K562 (cell line): ENCODE results near the gene TFPI. TPM values are rescaled to one million over a fixed set of nuclear protein-coding genes. Genes with fewer than 3 reads are reported as not detected.
A peak's percentile ranks its signal among the peaks of the same experiment; 100 is the strongest.

Experiments
- ATAC-seq: fragments of 200-7000 bp; cut with Tn5 transposase; 3 replicates; pipeline ENCODE4 v1.9.1; 2020; ENCODE audit warnings: moderate library complexity
- BruUV-seq: library from RNA; stranded (reverse); fragments of 400-500 nt; replicated peaks from 2 replicates; lab custom pipeline; 2021; lab: Mats Ljungman, UMichigan
- CTCF ChIA-PET: fragments of 300-600 bp; formaldehyde crosslinking; extraction: SDS; loops from one replicate; lab custom pipeline; 2021; ENCODE audit warnings: low intra/inter-chr PET ratio; lab: Yijun Ruan, JAX
- POLR2A ChIA-PET: fragments of 300-600, 350-650 bp; sonication (Branson Sonifier 250); formaldehyde crosslinking; extraction: SDS; loops from one replicate; lab custom pipeline; 2021; ENCODE audit warnings: antibody characterized with exemption, inconsistent platforms; lab: Yijun Ruan, JAX
- DNase-seq, 4 experiments: peaks; one replicate each; pipeline versions ENCODE4 v3.0.0 to v3.0.0-alpha.2; 2011 to 2018; ENCODE audit warnings: low spot score in 3 of 4, mixed read lengths in 3 of 4; ENCODE audit errors: extremely low read depth in 1 of 4
- FAIRE-seq: peaks from 2 replicates; lab custom pipeline; 2011; peaks lifted over from hg19 to GRCh38; lab: Jason Lieb, UNC
- H2AFZ ChIP-seq: 2 replicates; pipeline ENCODE4 v1.6.0; 2011; ENCODE audit warnings: low read depth, low read length, control low read depth, inconsistent platforms
- H3K27ac ChIP-seq: fragments of 200-600 bp; 3 replicates; pipeline ENCODE4 v1.8.0; 2011; ENCODE audit warnings: low read depth, mild to moderate bottlenecking, control low read depth, inconsistent platforms, low read length, moderate library complexity, mixed read lengths; ENCODE audit errors: extremely low read depth
- H3K27me3 ChIP-seq, 2 experiments: fragments of 300-600 bp in 1 of 2; 2 replicates in 1 of 2; 3 replicates in 1 of 2; pipeline versions ENCODE4 v1.6.0 to v1.8.0; 2011; ENCODE audit warnings: inconsistent platforms in 2 of 2, low read length in 2 of 2, mild to moderate bottlenecking in 1 of 2, mixed read lengths in 1 of 2, moderate library complexity in 1 of 2; ENCODE audit not compliant: control insufficient read depth in 2 of 2, insufficient read depth in 2 of 2
- H3K36me3 ChIP-seq: fragments of 300-600 bp; 3 replicates; pipeline ENCODE4 v1.8.0; 2011; ENCODE audit warnings: mild to moderate bottlenecking, low read length, inconsistent platforms; ENCODE audit not compliant: control insufficient read depth, insufficient read depth
- H3K4me1 ChIP-seq, 2 experiments: fragments of 200-600 bp in 1 of 2; replicated peaks in 1 of 2; 2 replicates in 1 of 2; 3 replicates in 1 of 2; pipeline versions ENCODE4 v1.5.1 to v1.8.0; 2011; ENCODE audit warnings: inconsistent platforms in 2 of 2, low read length in 2 of 2, mild to moderate bottlenecking in 1 of 2, mixed read lengths in 1 of 2, moderate library complexity in 1 of 2; ENCODE audit not compliant: control insufficient read depth in 2 of 2, insufficient read depth in 2 of 2
- H3K4me2 ChIP-seq: 2 replicates; pipeline ENCODE4 v1.6.1; 2011; ENCODE audit warnings: low read length, control low read depth, inconsistent platforms, mixed read lengths; ENCODE audit not compliant: insufficient read depth
- H3K4me3 ChIP-seq: fragments of 200-600 bp; sonication (generic), shearing (Covaris generic); 2 replicates; pipeline ENCODE4 v1.5.1; 2016; ENCODE audit warnings: control low read depth, inconsistent platforms
- H3K79me2 ChIP-seq: fragments of 200-600 bp; 3 replicates; pipeline ENCODE4 v1.8.0; 2011; ENCODE audit warnings: low read length, inconsistent platforms; ENCODE audit not compliant: control insufficient read depth, insufficient read depth
- H3K9ac ChIP-seq, 2 experiments: 2 replicates each; pipeline versions ENCODE4 v1.6.0 to v1.6.1; 2011; ENCODE audit warnings: low read depth in 2 of 2, low read length in 2 of 2, control low read depth in 1 of 2, inconsistent platforms in 1 of 2, mild to moderate bottlenecking in 1 of 2, mixed read lengths in 1 of 2; ENCODE audit not compliant: insufficient read depth in 1 of 2
- H3K9me1 ChIP-seq: one replicate; pipeline ENCODE4 v1.6.0; 2011; ENCODE audit warnings: inconsistent platforms, mild to moderate bottlenecking, low read length, moderate library complexity; ENCODE audit not compliant: control insufficient read depth, insufficient read depth
- H3K9me3 ChIP-seq: replicated peaks from 2 replicates; pipeline ENCODE4 v1.5.1; 2011; ENCODE audit warnings: low read depth, low read length, inconsistent platforms; ENCODE audit not compliant: control insufficient read depth, insufficient read depth
- H4K20me1 ChIP-seq: replicated peaks from 2 replicates; pipeline ENCODE4 v1.6.1; 2011; ENCODE audit warnings: low read length, inconsistent platforms, mixed read lengths; ENCODE audit not compliant: control insufficient read depth, insufficient read depth
- ATF1 ChIP-seq, 2 experiments: fragments of 450-650 bp in 1 of 2; IDR thresholded peaks; 2 replicates each; pipeline ENCODE4 v1.6.1; 2016; ENCODE audit warnings: missing compliant biosample characterization in 1 of 2, missing genetic modification characterization in 1 of 2
- CBFA2T2 ChIP-seq: fragments of 450-650 bp; conservative IDR thresholded peaks from 2 replicates; pipeline ENCODE4 v1.6.1; 2017; ENCODE audit warnings: mild to moderate bottlenecking
- CEBPB ChIP-seq: fragments of 450-650 bp; IDR thresholded peaks from 2 replicates; pipeline ENCODE4 v1.6.1; 2016; ENCODE audit warnings: missing genetic modification characterization, missing compliant biosample characterization
- CXXC5 ChIP-seq: fragments of 250-450 bp; sonication (Bioruptor Pico); IDR thresholded peaks from 2 replicates; pipeline ENCODE4 v1.8.0; 2022; ENCODE audit warnings: inconsistent platforms, mild to moderate bottlenecking, moderate library complexity
- DDX20 ChIP-seq: fragments of 450-650 bp; IDR thresholded peaks from 2 replicates; pipeline ENCODE4 v1.6.1; 2016; ENCODE audit warnings: missing genetic modification characterization, low read depth, mild to moderate bottlenecking, missing compliant biosample characterization, moderate library complexity
- GABPA ChIP-seq: fragments of 200-800 bp; sonication (Bioruptor generic); conservative IDR thresholded peaks from 2 replicates; pipeline ENCODE4 v1.6.1; 2016; ENCODE audit warnings: low read depth, missing genetic modification characterization, missing compliant biosample characterization
- ID3 ChIP-seq, 2 experiments: fragments of 250-450 bp in 1 of 2; fragments of 450-650 bp in 1 of 2; sonication (Bioruptor Pico) in 1 of 2; IDR thresholded peaks; 2 replicates each; pipeline versions ENCODE4 v1.6.1 to v1.8.0; 2016 to 2021; ENCODE audit warnings: mild to moderate bottlenecking in 2 of 2, moderate library complexity in 2 of 2, missing compliant biosample characterization in 1 of 2, missing genetic modification characterization in 1 of 2
- MCM5 ChIP-seq: fragments of 450-650 bp; IDR thresholded peaks from 2 replicates; pipeline ENCODE4 v1.6.1; 2016; ENCODE audit warnings: low read depth
- MTA2 ChIP-seq: fragments of 450-650 bp; IDR thresholded peaks from 2 replicates; pipeline ENCODE4 v1.6.1; 2016; ENCODE audit warnings: low read depth
- RUNX1 ChIP-seq: sonication (generic); IDR thresholded peaks from 2 replicates; pipeline ENCODE4 v1.6.1; 2016; ENCODE audit warnings: antibody characterized with exemption, low read depth
- SRSF7 ChIP-seq: fragments of 200-400 bp; formaldehyde crosslinking; optimal IDR thresholded peaks from 2 replicates; pipeline ENCODE3; 2017; ENCODE audit warnings: mild to moderate bottlenecking, low read depth, low read length
- TAF7 ChIP-seq: fragments of 450-650 bp; IDR thresholded peaks from 2 replicates; pipeline ENCODE4 v1.6.1; 2016; ENCODE audit warnings: missing genetic modification characterization, missing compliant biosample characterization
- U2AF1 ChIP-seq: fragments of 200-400 bp; formaldehyde crosslinking; optimal IDR thresholded peaks from 2 replicates; pipeline ENCODE3; 2017; ENCODE audit warnings: mild to moderate bottlenecking, low read depth, low read length, moderate library complexity
- WGBS: fragments of 100-300 bp; shearing (Covaris generic); methylation state at CpG from one replicate; pipeline ENCODE4 v1.1.6; 2016; ENCODE audit warnings: low coverage, mixed read lengths; ENCODE audit not compliant: insufficient coverage; ENCODE audit errors: missing lambda C conversion rate; 5-methylcytosine and 5-hydroxymethylcytosine counted together
- in situ Hi-C: fragments of 300-500 bp; cut with MboI; formaldehyde crosslinking; loops from 4 replicates; pipeline ENCODE4 v1.15.0; 2018; ENCODE audit warnings: inconsistent platforms, mixed read lengths
- intact Hi-C: fragments of 100-400 bp; cut with micrococcal nuclease; formaldehyde crosslinking; loops from 2 replicates; pipeline ENCODE4 v1.14.2; 2022
- polyA plus RNA-seq, 8 experiments: library from polyadenylated mRNA; depleted of rRNA in 4 of 8; stranded (reverse) in 5 of 8; unstranded in 3 of 8; fragments of >200 nt; fragmentation: Nextera tagmentation in 2 of 8; fragmentation: Illumina TruSeq in 1 of 8; extraction: Ambion mirVana in 2 of 8; extraction: Trizol in 1 of 8; gene quantifications; 2 replicates each; pipeline versions ENCODE4 v1.2.1 to v1.2.3, GENCODE V29; 2011 to 2014; ENCODE audit warnings: inconsistent platforms in 1 of 8, missing spikeins in 1 of 8
- total RNA-seq, 7 experiments: library from RNA; depleted of rRNA in 6 of 7; stranded (reverse); fragments of >200 nt in 6 of 7; fragmentation: Illumina TruSeq in 2 of 7; extraction: Trizol in 2 of 7; gene quantifications; 2 replicates each; pipeline versions ENCODE4 v1.2.1 to v1.2.3, GENCODE V29; 2011 to 2021; ENCODE audit warnings: low replicate concordance in 1 of 7
- TF ChIP-seq, protein P1 (sequence below): fragments of 250-450 bp; sonication (Bioruptor Pico); IDR thresholded peaks from 2 replicates; pipeline ENCODE4 v1.8.0; 2022; ENCODE audit warnings: moderate library complexity, mild to moderate bottlenecking, inconsistent platforms
- TF ChIP-seq, protein P2 (sequence below): fragments of 250-450 bp; sonication (Bioruptor Pico); IDR thresholded peaks from 2 replicates; pipeline ENCODE4 v1.8.0; 2021; ENCODE audit warnings: mild to moderate bottlenecking, moderate library complexity
- TF ChIP-seq, protein P3 (sequence below): IDR thresholded peaks from 2 replicates; pipeline ENCODE4 v1.6.1; 2014; ENCODE audit warnings: antibody characterized with exemption

Gene TFPI
- total and polyA plus RNA-seq, 9 of the 15 experiments (the other 6 are each of a cell fraction or from before 2014, with no cell fraction given) = 53.5 to 219 (median 100) TPM

DNA sequence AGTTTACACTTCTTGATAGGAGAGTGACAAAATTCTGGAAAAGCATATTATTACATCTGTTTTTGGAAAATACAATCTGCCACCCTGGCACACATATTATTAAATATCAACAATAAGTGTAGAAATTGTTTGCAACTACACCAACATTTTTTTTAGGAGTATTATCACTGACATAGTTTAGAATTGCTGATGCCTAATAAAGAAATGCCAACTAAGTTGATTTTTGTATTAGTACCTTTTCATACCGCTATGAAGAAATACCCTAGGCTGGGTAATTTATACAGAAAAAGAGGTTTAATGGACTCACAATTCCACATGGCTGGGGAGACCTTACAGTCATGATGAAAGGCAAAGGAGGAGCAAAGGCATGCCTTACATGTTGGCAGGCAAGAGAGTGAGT, 35.9 kb upstream of the TFPI start (continued):
- no peak for TF ChIP-seq CBFA2T2
- TF ChIP-seq ID3 (CRISPR knock-in tag; IDR thresholded peaks at IDR 0.05) = no peak
- TF ChIP-seq ID3 (tag; IDR thresholded peaks at IDR 0.05) = no peak
- no peak for TF ChIP-seq MCM5
- TF ChIP-seq, protein P1, sequence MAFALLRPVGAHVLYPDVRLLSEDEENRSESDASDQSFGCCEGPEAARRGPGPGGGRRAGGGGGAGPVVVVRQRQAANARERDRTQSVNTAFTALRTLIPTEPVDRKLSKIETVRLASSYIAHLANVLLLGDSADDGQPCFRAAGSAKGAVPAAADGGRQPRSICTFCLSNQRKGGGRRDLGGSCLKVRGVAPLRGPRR = no peak

GRCh38 chr2:187586011-187586641, 31.9 kb upstream of the TFPI start:
- ATAC-seq (no peak), FAIRE-seq (no peak), DNase-seq (no peak)
- Histone ChIP-seq H3K79me2 (no peaks in the 10 kb centered on the region), H2AFZ (no peak overlapping the region), H3K4me2 (no peak overlapping the region), H3K9me1 (no peaks in the 10 kb centered on the region), H3K4me1 (peaks cover 0 to 4% of the 10 kb centered on the region in 2 experiments; a peak in 1 of 5 replicates), H3K4me3 (no peak overlapping the region), H3K9ac (no peak overlapping the region), H3K27ac (no peak overlapping the region), H3K9me3 (no peaks in the 10 kb centered on the region), H3K36me3 (no peaks in the 10 kb centered on the region), H3K27me3 (no peaks in the 10 kb centered on the region), H4K20me1 (no peaks in the 10 kb centered on the region)
- in situ Hi-C loops (loop anchor here (25.0 kb wide), 1 partner anchor 926 kb away; no protein-coding TSS in a partner anchor), intact Hi-C loops (loop anchor here (10.0 kb wide), 1 partner anchor 929 kb away; no protein-coding TSS in a partner anchor)
- ChIA-PET CTCF (interaction anchor here (1.1 kb wide), 1 partner anchor 88 kb away, joined by 3 read pairs; no protein-coding TSS in a partner anchor), POLR2A (interaction anchor here (0.7 kb wide), 1 partner anchor 618 kb away, joined by 3 read pairs; no protein-coding TSS in a partner anchor)
- no TSS peak for BruUV-seq
- WGBS = 39% methylated on average over 4 of the region's 4 CpGs
- TF ChIP-seq CEBPB = peak; percentile 63
- no peak for TF ChIP-seq CXXC5 (CRISPR knock-in tag)
- no peak for TF ChIP-seq ATF1 (CRISPR knock-in tag; IDR thresholded peaks at IDR 0.05)
- no peak for TF ChIP-seq ATF1 (tag; IDR thresholded peaks at IDR 0.05)
- TF ChIP-seq TAF7 (tag) = no peak
- TF ChIP-seq, protein P2, sequence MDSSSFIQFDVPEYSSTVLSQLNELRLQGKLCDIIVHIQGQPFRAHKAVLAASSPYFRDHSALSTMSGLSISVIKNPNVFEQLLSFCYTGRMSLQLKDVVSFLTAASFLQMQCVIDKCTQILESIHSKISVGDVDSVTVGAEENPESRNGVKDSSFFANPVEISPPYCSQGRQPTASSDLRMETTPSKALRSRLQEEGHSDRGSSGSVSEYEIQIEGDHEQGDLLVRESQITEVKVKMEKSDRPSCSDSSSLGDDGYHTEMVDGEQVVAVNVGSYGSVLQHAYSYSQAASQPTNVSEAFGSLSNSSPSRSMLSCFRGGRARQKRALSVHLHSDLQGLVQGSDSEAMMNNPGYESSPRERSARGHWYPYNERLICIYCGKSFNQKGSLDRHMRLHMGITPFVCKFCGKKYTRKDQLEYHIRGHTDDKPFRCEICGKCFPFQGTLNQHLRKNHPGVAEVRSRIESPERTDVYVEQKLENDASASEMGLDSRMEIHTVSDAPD (CRISPR knock-in tag) = no peak
- no peak for TF ChIP-seq MTA2
- peak; percentile 70 for TF ChIP-seq GABPA
- no peak for TF ChIP-seq DDX20 (tag)
- no peak for TF ChIP-seq RUNX1
- TF ChIP-seq SRSF7 = no peak
- TF ChIP-seq, protein P3, sequence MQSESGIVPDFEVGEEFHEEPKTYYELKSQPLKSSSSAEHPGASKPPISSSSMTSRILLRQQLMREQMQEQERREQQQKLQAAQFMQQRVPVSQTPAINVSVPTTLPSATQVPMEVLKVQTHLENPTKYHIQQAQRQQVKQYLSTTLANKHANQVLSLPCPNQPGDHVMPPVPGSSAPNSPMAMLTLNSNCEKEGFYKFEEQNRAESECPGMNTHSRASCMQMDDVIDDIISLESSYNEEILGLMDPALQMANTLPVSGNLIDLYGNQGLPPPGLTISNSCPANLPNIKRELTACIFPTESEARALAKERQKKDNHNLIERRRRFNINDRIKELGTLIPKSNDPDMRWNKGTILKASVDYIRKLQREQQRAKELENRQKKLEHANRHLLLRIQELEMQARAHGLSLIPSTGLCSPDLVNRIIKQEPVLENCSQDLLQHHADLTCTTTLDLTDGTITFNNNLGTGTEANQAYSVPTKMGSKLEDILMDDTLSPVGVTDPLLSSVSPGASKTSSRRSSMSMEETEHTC = no peak
- TF ChIP-seq U2AF1 = no peak
